Liver (tissue), 3 donors: ENCODE data around the gene PLS1.

Experiments used
- EGR1 ChIP-seq, 2 donors: IDR thresholded peaks; 2 replicates each; pipeline ENCODE4 v1.6.1; 2016 to 2018; ENCODE audit warnings: antibody characterized with exemption in 2 of 2, low read depth in 2 of 2
- FOXA1 ChIP-seq: IDR thresholded peaks from 2 replicates; pipeline ENCODE4 v1.6.1; 2016; ENCODE audit warnings: antibody characterized with exemption
- GABPA ChIP-seq, 2 donors: IDR thresholded peaks in 1 of 2; conservative IDR thresholded peaks in 1 of 2; 2 replicates each; pipeline ENCODE4 v1.6.1; 2016; ENCODE audit warnings: antibody characterized with exemption in 2 of 2, mild to moderate bottlenecking in 1 of 2, moderate library complexity in 1 of 2
- HNF4G ChIP-seq: IDR thresholded peaks from 2 replicates; pipeline ENCODE4 v1.6.1; 2016; ENCODE audit warnings: antibody characterized with exemption
- JUND ChIP-seq, 2 donors: IDR thresholded peaks; 2 replicates each; pipeline ENCODE4 v1.6.1; 2016; ENCODE audit warnings: antibody characterized with exemption in 2 of 2
- RAD21 ChIP-seq, 2 donors: IDR thresholded peaks; 2 replicates each; pipeline ENCODE4 v1.6.1; 2016; ENCODE audit warnings: antibody characterized with exemption in 2 of 2, mild to moderate bottlenecking in 2 of 2
- REST ChIP-seq: IDR thresholded peaks from 2 replicates; pipeline ENCODE4 v1.6.1; 2016; ENCODE audit warnings: antibody characterized with exemption, mild to moderate bottlenecking
- SP1 ChIP-seq: IDR thresholded peaks from 2 replicates; pipeline ENCODE4 v1.6.1; 2018; ENCODE audit warnings: antibody characterized with exemption, mild to moderate bottlenecking
- TAF1 ChIP-seq: conservative IDR thresholded peaks from 2 replicates; pipeline ENCODE4 v1.6.1; 2016; ENCODE audit warnings: antibody characterized with exemption, mild to moderate bottlenecking
- YY1 ChIP-seq: IDR thresholded peaks from 2 replicates; pipeline ENCODE4 v1.6.1; 2016; ENCODE audit warnings: antibody characterized with exemption, mild to moderate bottlenecking
- ZBTB33 ChIP-seq: IDR thresholded peaks from 2 replicates; pipeline ENCODE4 v1.6.1; 2016; ENCODE audit warnings: antibody characterized with exemption
- TF ChIP-seq, protein P1 (sequence below): fragments of 150-350 bp; IDR thresholded peaks from 2 replicates; pipeline ENCODE4 v1.5.1; 2017; ENCODE audit warnings: improper control_type of control experiment, low read depth, low read length; ENCODE audit not compliant: missing input control
- donor health status: healthy.
- donor health status: healthy.

GRCh38 chr3:142650001-142650693 is 54.0 kb downstream of the PLS1 start:
- TF ChIP-seq GABPA (IDR thresholded peaks at IDR 0.05 in 1 of 2, conservative IDR thresholded peaks at IDR 0.05 in 1 of 2) (no peak), EGR1 (IDR thresholded peaks at IDR 0.05; ENCODE audit: low read depth in 2 of 2) (no peak), RAD21 (IDR thresholded peaks at IDR 0.05) (peak in 1 of 2 donors; percentile 38), TAF1 (no peak), JUND (IDR thresholded peaks at IDR 0.05) (peak in 1 of 2 donors; percentile 47), REST (no peak), SP1 (no peak), HNF4G (no peak), FOXA1 (no peak), YY1 (peak; percentile 43), ZBTB33 (no peak)
- TF ChIP-seq, protein P1, sequence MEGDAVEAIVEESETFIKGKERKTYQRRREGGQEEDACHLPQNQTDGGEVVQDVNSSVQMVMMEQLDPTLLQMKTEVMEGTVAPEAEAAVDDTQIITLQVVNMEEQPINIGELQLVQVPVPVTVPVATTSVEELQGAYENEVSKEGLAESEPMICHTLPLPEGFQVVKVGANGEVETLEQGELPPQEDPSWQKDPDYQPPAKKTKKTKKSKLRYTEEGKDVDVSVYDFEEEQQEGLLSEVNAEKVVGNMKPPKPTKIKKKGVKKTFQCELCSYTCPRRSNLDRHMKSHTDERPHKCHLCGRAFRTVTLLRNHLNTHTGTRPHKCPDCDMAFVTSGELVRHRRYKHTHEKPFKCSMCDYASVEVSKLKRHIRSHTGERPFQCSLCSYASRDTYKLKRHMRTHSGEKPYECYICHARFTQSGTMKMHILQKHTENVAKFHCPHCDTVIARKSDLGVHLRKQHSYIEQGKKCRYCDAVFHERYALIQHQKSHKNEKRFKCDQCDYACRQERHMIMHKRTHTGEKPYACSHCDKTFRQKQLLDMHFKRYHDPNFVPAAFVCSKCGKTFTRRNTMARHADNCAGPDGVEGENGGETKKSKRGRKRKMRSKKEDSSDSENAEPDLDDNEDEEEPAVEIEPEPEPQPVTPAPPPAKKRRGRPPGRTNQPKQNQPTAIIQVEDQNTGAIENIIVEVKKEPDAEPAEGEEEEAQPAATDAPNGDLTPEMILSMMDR: no peak
